Loucy (cell line): ENCODE results near the gene MLEC.
A peak's percentile ranks its signal among the peaks of the same experiment; 100 is the strongest.

Source experiments
- H2AFZ ChIP-seq: fragments of 200-600 bp; sonication (generic); 2 replicates; pipeline ENCODE4 v1.6.0; 2016; ENCODE audit warnings: antibody characterized with exemption, mild to moderate bottlenecking, low read length, moderate library complexity
- H3F3A ChIP-seq: fragments of 200-600 bp; 2 replicates; pipeline ENCODE4 v1.6.0; 2016; ENCODE audit warnings: antibody characterized with exemption, low read depth, mild to moderate bottlenecking
- H3K27me3 ChIP-seq: fragments of 200-600 bp; sonication (generic); 2 replicates; pipeline ENCODE4 v1.6.1; 2014; ENCODE audit warnings: low read length, mild to moderate bottlenecking; ENCODE audit not compliant: insufficient read depth, poor library complexity, severe bottlenecking
- H3K36me3 ChIP-seq: fragments of 200-600 bp; sonication (generic); 2 replicates; pipeline ENCODE4 v1.6.1; 2016; ENCODE audit warnings: low read length; ENCODE audit not compliant: insufficient read depth
- H3K4me1 ChIP-seq: fragments of 200-600 bp; sonication (generic); 2 replicates; pipeline ENCODE4 v1.5.1; 2014; ENCODE audit warnings: low read length, mild to moderate bottlenecking; ENCODE audit not compliant: insufficient read depth, poor library complexity, severe bottlenecking
- H3K4me2 ChIP-seq: fragments of 200-600 bp; sonication (generic); 2 replicates; pipeline ENCODE4 v1.6.0; 2014; ENCODE audit warnings: antibody characterized with exemption, low read length, low read depth, mild to moderate bottlenecking; ENCODE audit not compliant: poor library complexity, severe bottlenecking
- H3K4me3 ChIP-seq: fragments of 200-600 bp; sonication (generic); 2 replicates; pipeline ENCODE4 v1.5.1; 2014; ENCODE audit warnings: low read length, mild to moderate bottlenecking, mixed read lengths; ENCODE audit not compliant: poor library complexity, severe bottlenecking
- H3K79me2 ChIP-seq: fragments of 200-600 bp; sonication (generic); 2 replicates; pipeline ENCODE4 v1.6.1; 2014; ENCODE audit warnings: low read length; ENCODE audit not compliant: insufficient read depth
- H3K9ac ChIP-seq: fragments of 200-600 bp; sonication (generic); 2 replicates; pipeline ENCODE4 v1.6.0; 2014; ENCODE audit warnings: mild to moderate bottlenecking, low read depth, low read length, moderate library complexity; ENCODE audit not compliant: poor library complexity, severe bottlenecking
- H3K9me2 ChIP-seq: fragments of 200-600 bp; sonication (generic); replicated peaks from 2 replicates; pipeline ENCODE4 v1.6.1; 2016; ENCODE audit warnings: low read depth, low read length, mixed read lengths
- H3K9me3 ChIP-seq: fragments of 200-600 bp; sonication (generic); 2 replicates; pipeline ENCODE4 v1.6.1; 2014; ENCODE audit warnings: mild to moderate bottlenecking, antibody characterized with exemption, low read length, low read depth; ENCODE audit not compliant: insufficient read depth
- H4K20me1 ChIP-seq: fragments of 200-600 bp; sonication (generic); 2 replicates; pipeline ENCODE4 v1.6.0; 2014; ENCODE audit warnings: antibody characterized with exemption, low read length, mild to moderate bottlenecking; ENCODE audit not compliant: insufficient read depth, poor library complexity, severe bottlenecking
- CTCF ChIP-seq: fragments of 200-600 bp; sonication (generic); conservative IDR thresholded peaks from 2 replicates; pipeline ENCODE4 v1.5.1; 2014; ENCODE audit warnings: mild to moderate bottlenecking, antibody characterized with exemption, low read length
- EZH2phosphoT487 ChIP-seq: fragments of 200-600 bp; IDR thresholded peaks from 2 replicates; pipeline ENCODE4 v1.6.1; 2018; ENCODE audit warnings: antibody characterized with exemption, mild to moderate bottlenecking, moderate library complexity, borderline replicate concordance

MLEC gene

GRCh38 chr12:120688527-120689071, 1.6 kb downstream of the MLEC start:
- peaks cover 66% of the 10 kb centered on the region for H3K79me2 ChIP-seq

GRCh38 chr12:120689397-120690082, 2.6 kb downstream of the MLEC start:
- TF ChIP-seq CTCF (0 out of 2 replicates have a peak, but pooled peaks have one; percentile 12), EZH2phosphoT487 (no peak)
- Histone ChIP-seq H3F3A (peaks cover 2% of the 10 kb centered on the region; the same call in 1 of the 2 replicates), H4K20me1 (peaks cover 69% of the 10 kb centered on the region), H3K27me3 (no peaks in the 10 kb centered on the region), H3K79me2 (peaks cover 76% of the 10 kb centered on the region), H3K4me2 (peak overlapping the region; percentile 99), H3K36me3 (peaks cover 17% of the 10 kb centered on the region; the same call in 1 of the 2 replicates), H3K9ac (peak overlapping the region; percentile 96), H3K9me2 (no peaks in the 10 kb centered on the region), H3K4me3 (peak overlapping the region; percentile 89), H3K4me1 (peaks cover 65% of the 10 kb centered on the region), H3K9me3 (no peaks in the 10 kb centered on the region), H2AFZ (no peak overlapping the region)

More at GRCh38 chr12:120688527-120689071, 1.6 kb downstream of the MLEC start:
- TF ChIP-seq CTCF (no peak), EZH2phosphoT487 (no peak)
- Histone ChIP-seq H3K27me3 (no peaks in the 10 kb centered on the region), H3K9me2 (no peaks in the 10 kb centered on the region), H2AFZ (no peak overlapping the region), H4K20me1 (peaks cover 61% of the 10 kb centered on the region), H3K9me3 (no peaks in the 10 kb centered on the region), H3K4me2 (peak overlapping the region; percentile 99), H3K9ac (peak overlapping the region; percentile 96), H3K4me1 (peaks cover 60% of the 10 kb centered on the region), H3F3A (peaks cover 4% of the 10 kb centered on the region; the same call in 1 of the 2 replicates), H3K36me3 (peaks cover 7% of the 10 kb centered on the region; the same call in 1 of the 2 replicates), H3K4me3 (peak overlapping the region; percentile 89)

GRCh38 chr12:120690083-120690450, 3.1 kb downstream of the MLEC start:
- no peaks in the 10 kb centered on the region for H3K27me3 ChIP-seq
- H3K79me2 ChIP-seq: peaks cover 81% of the 10 kb centered on the region
- H2AFZ ChIP-seq: no peak overlapping the region
- peak overlapping the region; percentile 96 for H3K9ac ChIP-seq
- no peak for TF ChIP-seq EZH2phosphoT487
- TF ChIP-seq CTCF: no peak
- peaks cover 65% of the 10 kb centered on the region for H3K4me1 ChIP-seq
- H3K4me2 ChIP-seq: peak overlapping the region; percentile 99
- no peaks in the 10 kb centered on the region for H3K9me3 ChIP-seq
- H4K20me1 ChIP-seq: peaks cover 75% of the 10 kb centered on the region
- no peaks in the 10 kb centered on the region for H3F3A ChIP-seq
- no peaks in the 10 kb centered on the region for H3K9me2 ChIP-seq
- peak overlapping the region; percentile 89 for H3K4me3 ChIP-seq
- peaks cover 22% of the 10 kb centered on the region; the same call in 1 of the 2 replicates for H3K36me3 ChIP-seq
